Bronchial smooth muscle cell (primary cell): ENCODE results near the gene CIC. TPM values are rescaled to one million over a fixed set of nuclear protein-coding genes. Genes with fewer than 3 reads are reported as not detected.

Experiments used
- total RNA-seq: library from RNA; depleted of rRNA; stranded (reverse); fragments of >200 nt; gene quantifications from 2 replicates; pipeline ENCODE4 v1.2.1, GENCODE V29; 2014

Gene CIC
- total RNA-seq: 12.5 and 13.9 TPM in 2 replicates

GRCh38 chr19:42268704-42269477, at the start of gene CIC:
Gene CIC, plus strand, starts transcription at chr19:42269252. Its CDS starts 2,532 bp downstream, at chr19:42271784.

GRCh38 chr19:42219812-42220750, 49.0 kb upstream of the CIC start, which contains the start of gene ZNF526:
Gene ZNF526, plus strand, starts transcription at chr19:42220312. Its CDS starts 4,092 bp downstream, at chr19:42224404.

GRCh38 chr19:42242512-42243409, 26.3 kb upstream of the CIC start, which contains the start of gene GSK3A:
Gene GSK3A, minus strand, starts transcription at chr19:42242602. Its CDS starts 137 bp downstream, at chr19:42242465.

GRCh38 chr19:42254850-42255765, 13.9 kb upstream of the CIC start, which contains the start of gene ERF:
Gene ERF, minus strand, starts transcription at chr19:42255128. Its CDS starts 129 bp downstream, at chr19:42254999.

GRCh38 chr19:42301646-42302203, 32.7 kb downstream of the CIC start, which contains the start of gene PRR19:
Gene PRR19, plus strand, starts transcription at chr19:42302132. Its CDS starts 7,453 bp downstream, at chr19:42309585.

GRCh38 chr19:42313096-42313839, 44.2 kb downstream of the CIC start, which contains the start of gene TMEM145:
Gene TMEM145, plus strand, starts transcription at chr19:42313309. Its CDS starts 68 bp downstream, at chr19:42313377.

GRCh38 chr19:42325308-42325895, 56.4 kb downstream of the CIC start, which contains the start of gene MEGF8:
Gene MEGF8, plus strand, starts transcription at chr19:42325635. Its CDS starts 609 bp downstream, at chr19:42326244.

Other genes with a start within 250 kb of the CIC start
- 0.09 TPM in 1 of 2 replicates, not detected in the other for gene GRIK5, start 199.0 kb upstream of the CIC start, total RNA-seq
- gene ZNF574, start 193.1 kb upstream of the CIC start, total RNA-seq: 6.6 and 8.3 TPM in 2 replicates
- gene POU2F2, start 136.8 kb upstream of the CIC start, total RNA-seq: 0.32 TPM in 1 of 2 replicates, not detected in the other
- 5.8 and 13.2 TPM in 2 replicates for gene DEDD2, start 51.6 kb upstream of the CIC start, total RNA-seq
- 7.9 and 13.0 TPM in 2 replicates for gene ZNF526, start 48.9 kb upstream of the CIC start, total RNA-seq
- 5.4 and 7.1 TPM in 2 replicates for gene GSK3A, start 26.6 kb upstream of the CIC start, total RNA-seq
- gene ERF, start 14.1 kb upstream of the CIC start, total RNA-seq: 11.3 and 18.7 TPM in 2 replicates
- gene PRR19, start 32.9 kb downstream of the CIC start, total RNA-seq: 0.09 and 0.16 TPM in 2 replicates
- 23.7 and 36.6 TPM in 2 replicates for gene PAFAH1B3, start 33.4 kb downstream of the CIC start, total RNA-seq
- not detected in 2 replicates for gene TMEM145, start 44.1 kb downstream of the CIC start, total RNA-seq
- 21.0 and 30.6 TPM in 2 replicates for gene MEGF8, start 56.4 kb downstream of the CIC start, total RNA-seq
- gene CNFN, start 121.0 kb downstream of the CIC start, total RNA-seq: not detected in 2 replicates
- gene LIPE, start 158.1 kb downstream of the CIC start, total RNA-seq: 1.1 and 1.6 TPM in 2 replicates
- gene CXCL17, start 173.7 kb downstream of the CIC start, total RNA-seq: not detected in 2 replicates